Urinary bladder (tissue), 4 donors: ENCODE data around the gene ITPR2. TPM values are rescaled to one million over a fixed set of nuclear protein-coding genes. Genes with fewer than 3 reads are reported as not detected.
A peak's percentile ranks its signal among the peaks of the same experiment; 100 is the strongest.

Experiments
- DNase-seq: peaks from one replicate; pipeline ENCODE4 v3.0.0-alpha.2; 2015; ENCODE audit errors: extremely low spot score
- H3K27ac ChIP-seq: one replicate; pipeline ENCODE4 v1.5.1; 2013; ENCODE audit warnings: low read depth, mild to moderate bottlenecking, moderate library complexity
- H3K36me3 ChIP-seq: one replicate; pipeline ENCODE4 v1.6.1; 2013; ENCODE audit warnings: mild to moderate bottlenecking, moderate library complexity; ENCODE audit not compliant: insufficient read depth
- H3K4me1 ChIP-seq: one replicate; pipeline ENCODE4 v1.6.1; 2013; ENCODE audit warnings: mild to moderate bottlenecking, moderate library complexity; ENCODE audit not compliant: insufficient read depth
- H3K4me3 ChIP-seq: one replicate; pipeline ENCODE4 v1.5.1; 2013; ENCODE audit warnings: low read depth, low read length
- WGBS: extraction: QIAGEN DNeasy Blood & Tissue Kit; methylation state at CpG from one replicate; pipeline ENCODE4 v1.1.7; 2013; 5-methylcytosine and 5-hydroxymethylcytosine counted together
- polyA plus RNA-seq: library from polyadenylated mRNA; stranded (reverse); fragments of 200-250 nt; gene quantifications from one replicate; pipeline ENCODE4 v1.2.3, GENCODE V29; 2013
- small RNA-seq: library from RNA; depleted of rRNA; stranded (forward); fragments of <200 nt; gene quantifications from one replicate; pipeline ENCODE3, GENCODE V24; 2014
- total RNA-seq: library from RNA; depleted of rRNA; stranded (reverse); fragments of >200 nt; gene quantifications from one replicate; pipeline ENCODE4 v1.2.3, GENCODE V29; 2014
- donor health status: healthy with polysubstance abuse.
- donor health status: healthy.

ITPR2 gene
- total and polyA plus RNA-seq, 2 donors, result 5.6 to 48.2 TPM

DNA sequence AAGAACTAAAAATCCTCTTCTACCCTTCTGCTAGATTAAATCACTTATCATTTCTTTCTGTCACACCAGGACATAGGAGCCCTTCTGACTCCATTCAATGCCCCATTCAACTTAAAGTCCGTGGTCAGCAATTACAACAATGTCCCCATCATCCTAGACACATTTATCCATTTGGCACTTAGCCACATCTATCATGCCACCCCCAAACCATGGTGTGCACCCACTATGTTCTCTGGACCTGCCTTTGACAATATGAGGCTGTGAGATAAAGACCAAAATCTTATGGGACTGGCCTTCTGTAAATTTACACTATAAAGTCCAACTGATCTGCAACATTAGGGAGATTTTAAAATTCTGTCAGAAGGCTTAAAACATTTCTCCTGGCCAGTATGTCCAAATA, 533.2 kb downstream of the ITPR2 start:
- WGBS, result 77% methylated on average over 1 of the region's 1 CpG

GRCh38 chr12:26298785-26299621, 534.0 kb downstream of the ITPR2 start:
- no peak for DNase-seq
- no peak overlapping the region for H3K4me3 ChIP-seq
- 34% methylated on average over 6 of the region's 6 CpGs for WGBS
- no peaks in the 10 kb centered on the region for H3K4me1 ChIP-seq
- peak overlapping the region; percentile 79 for H3K27ac ChIP-seq
- H3K36me3 ChIP-seq, result no peaks in the 10 kb centered on the region

More for the DNA sequence above, 533.2 kb downstream of the ITPR2 start:
- Histone ChIP-seq H3K27ac (no peak overlapping the region), H3K4me1 (no peaks in the 10 kb centered on the region), H3K36me3 (no peaks in the 10 kb centered on the region), H3K4me3 (no peak overlapping the region)
- DNase-seq, result no peak

DNA sequence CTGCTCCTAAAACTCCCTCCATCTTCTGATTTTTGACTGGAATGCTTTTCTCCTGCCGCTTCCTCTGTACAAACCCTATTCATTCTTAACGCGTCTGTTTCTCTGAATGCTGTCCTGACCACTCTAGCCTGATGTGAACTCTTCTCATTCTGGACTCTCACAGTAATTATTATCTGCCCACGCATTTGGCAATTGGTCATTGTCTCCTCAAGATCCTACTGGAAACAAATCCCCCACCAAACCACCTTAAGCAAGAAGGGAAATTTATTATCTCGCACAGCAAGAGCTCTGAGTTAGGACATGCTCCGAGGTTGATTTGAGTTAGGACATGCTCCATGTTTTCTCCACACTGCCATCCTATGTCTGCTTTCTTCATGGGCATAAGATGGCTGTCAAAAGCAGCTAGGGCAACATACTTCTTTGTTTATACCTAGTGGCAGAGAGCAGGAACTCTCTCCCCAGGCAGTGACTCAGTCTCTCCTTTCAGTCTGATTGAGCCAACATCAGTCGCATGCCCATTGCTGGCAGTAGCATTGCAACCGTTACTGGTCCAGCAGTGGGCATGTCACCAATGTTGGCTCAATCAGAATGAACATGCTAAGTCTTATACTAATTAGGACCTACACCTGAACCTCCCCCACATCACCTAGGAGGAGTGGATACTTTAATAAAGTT, 535.5 kb downstream of the ITPR2 start:
- Histone ChIP-seq H3K27ac (no peak overlapping the region), H3K4me1 (no peaks in the 10 kb centered on the region), H3K4me3 (no peak overlapping the region), H3K36me3 (no peaks in the 10 kb centered on the region)
- no peak for DNase-seq
- WGBS, result 81% methylated on average over 8 of the region's 8 CpGs

- 72% methylated on average over 4 of the region's 4 CpGs for WGBS
- no peak for DNase-seq
- H3K27ac ChIP-seq, result no peak overlapping the region
Measured at GRCh38 chr12:26295001-26295400, 538.0 kb downstream of the ITPR2 start.

DNA sequence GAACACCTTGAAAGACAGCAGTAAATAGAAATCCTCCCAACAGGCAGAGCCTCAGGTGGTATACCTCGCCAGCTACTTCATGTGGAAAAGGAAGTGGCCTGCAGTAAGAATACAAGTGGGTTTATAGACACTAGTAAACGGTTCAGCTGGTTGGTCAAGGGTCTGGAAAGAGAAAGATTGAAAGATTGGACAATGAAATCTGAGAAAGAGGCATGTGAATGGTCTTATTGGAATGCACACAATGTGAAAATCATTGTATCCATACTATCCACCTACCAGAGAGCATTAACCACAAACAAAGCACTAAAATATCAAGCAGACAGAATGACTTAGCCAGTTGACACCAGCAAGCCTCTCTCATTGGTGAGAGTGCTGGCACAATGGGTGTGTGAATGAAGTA, 539.4 kb downstream of the ITPR2 start:
- H3K4me3 ChIP-seq, result no peak overlapping the region
- H3K4me1 ChIP-seq, result no peaks in the 10 kb centered on the region
- H3K27ac ChIP-seq, result no peak overlapping the region
- DNase-seq, result no peak
- H3K36me3 ChIP-seq, result no peaks in the 10 kb centered on the region
- 65% methylated on average over 2 of the region's 2 CpGs for WGBS

More at GRCh38 chr12:26295001-26295400, 538.0 kb downstream of the ITPR2 start:
- Histone ChIP-seq H3K36me3 (no peaks in the 10 kb centered on the region), H3K4me1 (no peaks in the 10 kb centered on the region), H3K4me3 (no peak overlapping the region)

DNA sequence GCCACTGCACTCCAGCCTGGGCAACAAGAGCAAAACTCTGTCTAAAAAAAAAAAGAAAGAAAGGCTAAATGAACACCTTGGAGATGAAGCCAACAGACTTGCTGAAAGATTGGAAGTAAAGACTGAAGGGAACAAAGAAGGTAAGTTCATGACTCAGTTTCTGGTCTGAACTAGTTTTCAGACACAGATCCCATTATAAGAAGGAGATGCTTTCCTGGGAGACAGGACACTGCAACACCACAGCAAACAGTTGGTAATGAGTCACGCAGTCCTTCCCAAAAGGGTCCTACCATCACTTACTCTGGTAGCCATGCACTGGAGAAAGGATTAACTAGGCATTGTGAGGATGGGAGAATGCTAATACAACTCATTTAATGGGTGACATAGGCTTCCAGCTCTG, 540.4 kb downstream of the ITPR2 start:
- H3K4me3 ChIP-seq, result no peak overlapping the region
- H3K27ac ChIP-seq, result no peak overlapping the region
- no peak for DNase-seq
- 97% methylated on average over 1 of the region's 1 CpG for WGBS
- H3K4me1 ChIP-seq, result no peaks in the 10 kb centered on the region
- no peaks in the 10 kb centered on the region for H3K36me3 ChIP-seq

DNA sequence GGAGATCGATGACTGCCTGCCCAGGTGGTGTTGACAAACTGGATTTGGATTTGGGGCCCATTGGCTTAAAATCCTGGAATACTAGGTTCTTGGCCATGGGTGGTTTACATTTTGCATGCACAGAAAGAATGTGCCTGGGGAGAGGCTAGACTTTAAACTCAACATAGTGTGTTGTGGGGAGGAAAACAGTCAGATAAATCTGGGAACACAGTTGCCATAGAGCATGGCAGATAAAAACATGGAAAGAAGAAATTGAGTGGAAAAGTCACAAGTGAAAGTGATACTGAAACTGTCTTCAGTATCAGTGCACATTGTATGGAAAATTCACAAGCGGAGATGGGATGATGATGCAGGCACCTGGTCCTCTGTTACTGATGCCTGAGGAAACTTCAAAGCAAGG, 542.4 kb downstream of the ITPR2 start:
- Histone ChIP-seq H3K4me3 (no peak overlapping the region), H3K36me3 (no peaks in the 10 kb centered on the region), H3K4me1 (no peaks in the 10 kb centered on the region), H3K27ac (no peak overlapping the region)
- DNase-seq, result no peak
- 79% methylated on average over 2 of the region's 2 CpGs for WGBS

DNA sequence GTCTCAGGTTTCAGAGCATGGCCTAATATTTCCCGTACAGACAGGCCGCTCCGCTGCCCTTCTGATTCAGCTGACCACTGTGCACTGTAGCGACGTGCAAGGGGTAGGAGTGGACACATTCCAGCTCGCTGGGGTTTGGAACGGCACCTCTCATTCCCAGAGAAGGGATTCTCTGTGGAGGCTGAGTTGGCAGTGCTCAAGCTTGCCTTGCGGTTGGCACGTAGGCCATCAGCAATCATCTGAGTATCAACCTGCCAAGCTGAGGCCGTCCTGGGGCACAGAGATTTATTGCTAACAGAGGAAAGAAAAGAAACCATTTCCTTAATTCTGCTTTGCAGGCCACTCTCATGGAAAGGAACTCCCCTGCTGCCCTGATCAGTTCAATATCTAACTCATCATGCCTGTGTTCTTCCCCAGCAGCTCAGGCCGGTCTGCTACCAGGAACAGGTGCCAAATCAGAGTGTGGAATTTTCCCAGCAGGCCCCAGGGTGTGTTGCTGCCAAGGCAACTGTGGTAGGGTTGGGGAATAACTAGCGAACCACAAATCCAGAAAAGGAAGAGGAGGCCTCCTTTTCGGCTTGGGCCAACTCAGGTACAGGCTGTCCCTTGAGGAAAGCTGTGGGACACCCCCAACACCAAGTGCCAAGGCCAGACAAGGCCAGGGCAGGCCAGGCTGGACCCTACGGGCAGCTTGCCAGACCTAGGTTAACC, 545.2 kb downstream of the ITPR2 start:
- WGBS, result 67% methylated on average over 14 of the region's 14 CpGs
- DNase-seq, result no peak

More for the DNA sequence above, 545.2 kb downstream of the ITPR2 start:
- H3K36me3 ChIP-seq, result no peaks in the 10 kb centered on the region
- no peak overlapping the region for H3K27ac ChIP-seq
- no peak overlapping the region for H3K4me3 ChIP-seq
- H3K4me1 ChIP-seq, result no peaks in the 10 kb centered on the region

Small RNA genes within 50 kb of the gene (small RNA-seq; reads per million reads assigned to genes)
- gene RNA5SP354, result not detected

Other genes starting within 250 kb of the ITPR2 start
- 26.6 TPM for gene INTS13, start 104.8 kb upstream of the ITPR2 start, total RNA-seq
- gene INTS13, start 104.8 kb upstream of the ITPR2 start, polyA plus RNA-seq, result 11.8 TPM
- gene FGFR1OP2, start 105.3 kb upstream of the ITPR2 start, total RNA-seq, result 109 TPM
- 37.3 TPM for gene FGFR1OP2, start 105.3 kb upstream of the ITPR2 start, polyA plus RNA-seq
- gene TM7SF3, start 181.2 kb upstream of the ITPR2 start, total RNA-seq, result 72.3 TPM
- 34.8 TPM for gene TM7SF3, start 181.2 kb upstream of the ITPR2 start, polyA plus RNA-seq
- gene MED21, start 189.4 kb upstream of the ITPR2 start, total RNA-seq, result 120 TPM
- 46.9 TPM for gene MED21, start 189.4 kb upstream of the ITPR2 start, polyA plus RNA-seq
- gene C12orf71, start 249.4 kb upstream of the ITPR2 start, total RNA-seq, result not detected
- gene C12orf71, start 249.4 kb upstream of the ITPR2 start, polyA plus RNA-seq, result not detected